GM23338 (cell line): ENCODE measurements around the gene F7. TPM values are rescaled to one million over a fixed set of nuclear protein-coding genes. Genes with fewer than 3 reads are reported as not detected.

Experiments
- ATAC-seq: fragments of 200-7000 bp; cut with Tn5 transposase; 3 replicates; pipeline ENCODE4 v1.9.1; 2020
- DNase-seq: peaks from one replicate; pipeline ENCODE4 v3.0.0-alpha.2; 2015; ENCODE audit warnings: low spot score
- H2AFZ ChIP-seq: fragments of 200-600 bp; sonication (generic); 2 replicates; pipeline ENCODE4 v1.8.0; 2016; ENCODE audit warnings: antibody characterized with exemption, mild to moderate bottlenecking, moderate library complexity
- H3F3A ChIP-seq: fragments of 200-600 bp; sonication (generic); replicated peaks from 2 replicates; pipeline ENCODE4 v1.8.0; 2017; ENCODE audit warnings: antibody characterized with exemption, mixed run types, low read depth
- H3K27ac ChIP-seq: fragments of 200-600 bp; sonication (generic); 2 replicates; pipeline ENCODE4 v1.6.1; 2016; ENCODE audit warnings: low read depth
- H3K27me3 ChIP-seq: fragments of 200-600 bp; sonication (generic); 2 replicates; pipeline ENCODE4 v1.8.0; 2016; ENCODE audit warnings: mild to moderate bottlenecking, mixed run types, moderate library complexity; ENCODE audit not compliant: insufficient read depth
- H3K36me3 ChIP-seq: fragments of 200-600 bp; sonication (generic); 2 replicates; pipeline ENCODE4 v1.8.0; 2016; ENCODE audit warnings: mild to moderate bottlenecking; ENCODE audit not compliant: insufficient read depth
- H3K4me1 ChIP-seq: fragments of 200-600 bp; sonication (generic); 2 replicates; pipeline ENCODE4 v1.8.0; 2016; ENCODE audit warnings: mild to moderate bottlenecking, moderate library complexity; ENCODE audit not compliant: insufficient read depth
- H3K4me2 ChIP-seq: fragments of 200-600 bp; sonication (generic); 2 replicates; pipeline ENCODE4 v1.7.1; 2017; ENCODE audit warnings: mixed run types
- H3K4me3 ChIP-seq: fragments of 200-600 bp; sonication (generic); 2 replicates; pipeline ENCODE4 v1.6.1; 2016; ENCODE audit warnings: mixed run types
- H3K79me2 ChIP-seq: fragments of 200-600 bp; sonication (generic); replicated peaks from 2 replicates; pipeline ENCODE4 v1.8.0; 2017; ENCODE audit warnings: mild to moderate bottlenecking; ENCODE audit not compliant: insufficient read depth
- H3K9me2 ChIP-seq: fragments of 200-600 bp; sonication (generic); 2 replicates; pipeline ENCODE4 v1.8.0; 2017; ENCODE audit not compliant: insufficient read depth
- H4K20me1 ChIP-seq: fragments of 200-600 bp; sonication (generic); replicated peaks from 2 replicates; pipeline ENCODE4 v1.8.0; 2017; ENCODE audit warnings: mild to moderate bottlenecking; ENCODE audit not compliant: insufficient read depth
- H3K27ac Mint-ChIP-seq: 2 replicates; pipeline ENCODE4 v1.8.0; 2020; ENCODE audit warnings: inconsistent platforms, mild to moderate bottlenecking, moderate library complexity, mixed read lengths
- H3K27me3 Mint-ChIP-seq: 3 replicates; pipeline ENCODE4 v1.8.0; 2022; ENCODE audit warnings: low read depth, mild to moderate bottlenecking, moderate library complexity, mixed read lengths, inconsistent platforms; ENCODE audit not compliant: insufficient read depth, poor library complexity
- H3K36me3 Mint-ChIP-seq: 3 replicates; pipeline ENCODE4 v1.8.0; 2021; ENCODE audit warnings: low read depth, mild to moderate bottlenecking, inconsistent platforms, moderate library complexity, mixed read lengths
- H3K4me1 Mint-ChIP-seq: 3 replicates; pipeline ENCODE4 v1.8.0; 2020; ENCODE audit warnings: mild to moderate bottlenecking, inconsistent platforms, mixed read lengths
- H3K4me3 Mint-ChIP-seq: 3 replicates; pipeline ENCODE4 v1.8.0; 2021; ENCODE audit warnings: moderate library complexity, mild to moderate bottlenecking, inconsistent platforms, mixed read lengths
- H3K9me3 Mint-ChIP-seq: 3 replicates; pipeline ENCODE4 v1.8.0; 2020; ENCODE audit warnings: moderate library complexity, mild to moderate bottlenecking, inconsistent platforms, mixed read lengths
- CREB1 ChIP-seq: fragments of 250-450 bp; sonication (Bioruptor Pico); IDR thresholded peaks from 2 replicates; pipeline ENCODE4 v1.5.0; 2020; ENCODE audit warnings: low read depth, mild to moderate bottlenecking, moderate library complexity
- CTCF ChIP-seq, 2 experiments: fragments of 200-600 bp in 1 of 2; sonication (generic) in 1 of 2; conservative IDR thresholded peaks; 2 replicates each; pipeline versions ENCODE4 v1.5.1 to v1.6.1; 2016 to 2017; ENCODE audit warnings: antibody characterized with exemption in 2 of 2, low read depth in 2 of 2, mild to moderate bottlenecking in 2 of 2, moderate library complexity in 1 of 2
- EZH2 ChIP-seq: fragments of 200-600 bp; sonication (generic); IDR thresholded peaks from one replicate; pipeline ENCODE4 v1.8.0; 2017; ENCODE audit warnings: antibody characterized with exemption, mild to moderate bottlenecking, low read depth; ENCODE audit not compliant: unreplicated experiment
- JUNB ChIP-seq: IDR thresholded peaks from one replicate; pipeline ENCODE4 v1.6.1; 2016; ENCODE audit warnings: antibody characterized with exemption; ENCODE audit not compliant: unreplicated experiment
- POLR2AphosphoS5 ChIP-seq: IDR thresholded peaks from 2 replicates; pipeline ENCODE4 v1.6.1; 2016; ENCODE audit warnings: antibody characterized with exemption, low read depth
- STAT1 ChIP-seq: IDR thresholded peaks from one replicate; pipeline ENCODE4 v1.6.1; 2016; ENCODE audit warnings: antibody characterized with exemption; ENCODE audit not compliant: unreplicated experiment
- ZNF114 ChIP-seq: fragments of 250-450 bp; sonication (Bioruptor Pico); IDR thresholded peaks from 2 replicates; pipeline ENCODE4 v1.5.0; 2020; ENCODE audit warnings: mild to moderate bottlenecking, moderate library complexity
- ZNF331 ChIP-seq: fragments of 250-450 bp; sonication (Bioruptor Pico); IDR thresholded peaks from 2 replicates; pipeline ENCODE4 v1.5.0; 2020; ENCODE audit warnings: low read depth, mild to moderate bottlenecking, moderate library complexity
- polyA plus RNA-seq: library from polyadenylated mRNA; unstranded; fragments of >200 nt; fragmentation: Nextera tagmentation; extraction: Ambion mirVana; gene quantifications from 2 replicates; pipeline ENCODE4 v1.2.1, GENCODE V29; 2016
- total RNA-seq: library from RNA; depleted of rRNA; stranded (reverse); fragments of >200 nt; shearing (Covaris generic); gene quantifications from 2 replicates; pipeline ENCODE4 v1.2.3, GENCODE V29; 2014
- TF ChIP-seq, protein P1 (sequence below): IDR thresholded peaks from one replicate; pipeline ENCODE4 v1.6.1; 2018; ENCODE audit warnings: antibody characterized with exemption; ENCODE audit not compliant: unreplicated experiment

The F7 gene
- total and polyA plus RNA-seq, 2 experiments from 2014 or later: 0.16 to 0.24 TPM

GRCh38 chr13:113121183-113121927 lies 15.8 kb downstream of the F7 start:
- H2AFZ ChIP-seq: no peak overlapping the region
- no peak overlapping the region for H3K27ac ChIP-seq
- H3K4me1 ChIP-seq: no peaks in the 10 kb centered on the region
- no peak overlapping the region for H3K27ac Mint-ChIP-seq
- no peaks in the 10 kb centered on the region for H3K9me3 Mint-ChIP-seq
- no peak overlapping the region for H3K4me3 ChIP-seq
- H3K4me2 ChIP-seq: no peak overlapping the region
- no peaks in the 10 kb centered on the region for H3F3A ChIP-seq
- no peak for DNase-seq
- peaks cover 17% of the 10 kb centered on the region for H3K27me3 Mint-ChIP-seq
- no peaks in the 10 kb centered on the region for H3K9me2 ChIP-seq
- H3K27me3 ChIP-seq: no peaks in the 10 kb centered on the region
- ATAC-seq: no peak
- no peaks in the 10 kb centered on the region for H3K79me2 ChIP-seq
- no peak overlapping the region for H3K4me3 Mint-ChIP-seq
- peaks cover 11% of the 10 kb centered on the region for H3K4me1 Mint-ChIP-seq
- no peaks in the 10 kb centered on the region for H4K20me1 ChIP-seq
- no peaks in the 10 kb centered on the region; the same call in 2 of the 3 replicates for H3K36me3 Mint-ChIP-seq
- TF ChIP-seq ZNF331 (CRISPR knock-in tag): no peak
- no peak for TF ChIP-seq ZNF114 (CRISPR knock-in tag)
- no peak for TF ChIP-seq CTCF (conservative IDR thresholded peaks at IDR 0.05; ENCODE audit: low read depth in 2 of 2)
- no peaks in the 10 kb centered on the region for H3K36me3 ChIP-seq

- Mint-ChIP-seq H3K9me3 (no peaks in the 10 kb centered on the region), H3K27ac (0 out of 2 replicates have a peak overlapping the region, but pooled peaks have one; percentile 60), H3K4me3 (no peak overlapping the region), H3K27me3 (peaks cover 14% of the 10 kb centered on the region), H3K36me3 (no peaks in the 10 kb centered on the region; the same call in 2 of the 3 replicates), H3K4me1 (peaks cover 11% of the 10 kb centered on the region)
- ATAC-seq (no peak), DNase-seq (no peak)
- Histone ChIP-seq H3K4me1 (no peaks in the 10 kb centered on the region), H3K9me2 (no peaks in the 10 kb centered on the region), H3K79me2 (no peaks in the 10 kb centered on the region), H2AFZ (peak overlapping the region; percentile 78; the same call in 1 of the 2 replicates), H3K36me3 (no peaks in the 10 kb centered on the region), H4K20me1 (no peaks in the 10 kb centered on the region), H3K27ac (no peak overlapping the region), H3K4me3 (no peak overlapping the region), H3K27me3 (no peaks in the 10 kb centered on the region), H3F3A (no peaks in the 10 kb centered on the region), H3K4me2 (no peak overlapping the region)
- TF ChIP-seq POLR2AphosphoS5: no peak
- no peak for TF ChIP-seq ZNF114 (CRISPR knock-in tag)
- TF ChIP-seq CREB1: no peak
- no peak for TF ChIP-seq CTCF (conservative IDR thresholded peaks at IDR 0.05; ENCODE audit: low read depth in 2 of 2)
- no peak for TF ChIP-seq JUNB
- no peak for TF ChIP-seq STAT1
- TF ChIP-seq, protein P1, sequence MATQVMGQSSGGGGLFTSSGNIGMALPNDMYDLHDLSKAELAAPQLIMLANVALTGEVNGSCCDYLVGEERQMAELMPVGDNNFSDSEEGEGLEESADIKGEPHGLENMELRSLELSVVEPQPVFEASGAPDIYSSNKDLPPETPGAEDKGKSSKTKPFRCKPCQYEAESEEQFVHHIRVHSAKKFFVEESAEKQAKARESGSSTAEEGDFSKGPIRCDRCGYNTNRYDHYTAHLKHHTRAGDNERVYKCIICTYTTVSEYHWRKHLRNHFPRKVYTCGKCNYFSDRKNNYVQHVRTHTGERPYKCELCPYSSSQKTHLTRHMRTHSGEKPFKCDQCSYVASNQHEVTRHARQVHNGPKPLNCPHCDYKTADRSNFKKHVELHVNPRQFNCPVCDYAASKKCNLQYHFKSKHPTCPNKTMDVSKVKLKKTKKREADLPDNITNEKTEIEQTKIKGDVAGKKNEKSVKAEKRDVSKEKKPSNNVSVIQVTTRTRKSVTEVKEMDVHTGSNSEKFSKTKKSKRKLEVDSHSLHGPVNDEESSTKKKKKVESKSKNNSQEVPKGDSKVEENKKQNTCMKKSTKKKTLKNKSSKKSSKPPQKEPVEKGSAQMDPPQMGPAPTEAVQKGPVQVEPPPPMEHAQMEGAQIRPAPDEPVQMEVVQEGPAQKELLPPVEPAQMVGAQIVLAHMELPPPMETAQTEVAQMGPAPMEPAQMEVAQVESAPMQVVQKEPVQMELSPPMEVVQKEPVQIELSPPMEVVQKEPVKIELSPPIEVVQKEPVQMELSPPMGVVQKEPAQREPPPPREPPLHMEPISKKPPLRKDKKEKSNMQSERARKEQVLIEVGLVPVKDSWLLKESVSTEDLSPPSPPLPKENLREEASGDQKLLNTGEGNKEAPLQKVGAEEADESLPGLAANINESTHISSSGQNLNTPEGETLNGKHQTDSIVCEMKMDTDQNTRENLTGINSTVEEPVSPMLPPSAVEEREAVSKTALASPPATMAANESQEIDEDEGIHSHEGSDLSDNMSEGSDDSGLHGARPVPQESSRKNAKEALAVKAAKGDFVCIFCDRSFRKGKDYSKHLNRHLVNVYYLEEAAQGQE: no peak
- no peak for TF ChIP-seq EZH2
These were observed 16.4 kb downstream of the F7 start for GRCh38 chr13:113121928-113122471.
